IPS DF 6.9 (cell line): ENCODE results near the gene CLTCL1.
A peak's percentile ranks its signal among the peaks of the same experiment; 100 is the strongest.

Experiments used
- DNase-seq: peaks from one replicate; pipeline ENCODE4 v3.0.0-alpha.2; 2013; ENCODE audit warnings: low read depth, low spot score
- H3K27ac ChIP-seq: one replicate; pipeline ENCODE4 v1.5.1; 2013; ENCODE audit warnings: low read length, control low read depth
- H3K27me3 ChIP-seq: 2 replicates; pipeline ENCODE4 v1.6.1; 2013; ENCODE audit warnings: mild to moderate bottlenecking, low read length; ENCODE audit not compliant: control insufficient read depth, insufficient read depth
- H3K36me3 ChIP-seq: 2 replicates; pipeline ENCODE4 v1.6.1; 2013; ENCODE audit warnings: low read length; ENCODE audit not compliant: control insufficient read depth, insufficient read depth
- H3K4me1 ChIP-seq: 2 replicates; pipeline ENCODE4 v1.6.1; 2013; ENCODE audit warnings: low read length; ENCODE audit not compliant: control insufficient read depth, insufficient read depth
- H3K4me3 ChIP-seq: 2 replicates; pipeline ENCODE4 v1.5.1; 2013; ENCODE audit warnings: mild to moderate bottlenecking, low read length
- H3K9me3 ChIP-seq: 2 replicates; pipeline ENCODE4 v1.6.1; 2013; ENCODE audit warnings: low read length, inconsistent platforms; ENCODE audit not compliant: control insufficient read depth, insufficient read depth
- WGBS: extraction: QIAGEN DNeasy Blood & Tissue Kit; methylation state at CpG from one replicate; pipeline ENCODE4 v1.1.7; 2013; ENCODE audit warnings: mixed read lengths, missing lambda C conversion rate; ENCODE audit not compliant: insufficient read length, insufficient coverage; 5-methylcytosine and 5-hydroxymethylcytosine counted together

Gene CLTCL1

DNA sequence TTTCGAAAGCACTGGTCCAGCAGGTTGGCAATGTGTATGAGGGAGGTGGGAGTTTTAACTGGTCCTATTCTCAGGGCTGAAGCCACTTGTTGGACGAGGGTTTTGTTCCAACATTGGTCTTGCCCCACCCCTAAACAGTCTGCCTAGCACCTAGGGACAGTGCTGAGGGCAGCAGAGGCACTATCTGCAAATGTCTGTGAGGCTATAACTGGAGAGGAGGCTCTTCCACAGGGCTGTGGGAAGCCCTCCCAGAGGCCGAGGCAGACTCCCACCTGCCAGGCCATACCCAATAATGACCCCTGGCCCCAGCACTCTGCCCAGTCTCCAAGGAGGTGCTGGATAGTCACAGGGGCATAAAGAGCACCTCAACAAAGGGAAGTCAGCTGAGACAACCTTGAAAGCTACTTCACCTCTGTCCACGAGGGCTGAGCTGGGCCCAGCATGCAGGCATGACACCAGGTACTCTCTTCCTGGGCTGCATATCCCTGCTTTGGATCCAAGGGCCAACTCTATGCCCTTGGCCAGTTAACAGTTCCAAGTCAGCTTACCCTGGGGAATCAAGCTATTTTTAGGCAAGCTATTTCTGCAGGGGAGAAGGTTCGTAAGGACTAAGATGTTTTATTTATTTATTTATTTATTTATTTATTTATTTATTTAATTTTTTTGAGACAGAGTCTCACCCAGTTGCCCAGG, 72.8 kb downstream of the CLTCL1 start:
- Histone ChIP-seq H3K27me3 (no peaks in the 10 kb centered on the region), H3K4me3 (no peak overlapping the region), H3K9me3 (no peaks in the 10 kb centered on the region), H3K27ac (no peak overlapping the region), H3K36me3 (peaks cover 16% of the 10 kb centered on the region), H3K4me1 (peaks cover 5% of the 10 kb centered on the region)
- no peak for DNase-seq
- no CpG with 5 or more reads among the region's 5 CpGs for WGBS

DNA sequence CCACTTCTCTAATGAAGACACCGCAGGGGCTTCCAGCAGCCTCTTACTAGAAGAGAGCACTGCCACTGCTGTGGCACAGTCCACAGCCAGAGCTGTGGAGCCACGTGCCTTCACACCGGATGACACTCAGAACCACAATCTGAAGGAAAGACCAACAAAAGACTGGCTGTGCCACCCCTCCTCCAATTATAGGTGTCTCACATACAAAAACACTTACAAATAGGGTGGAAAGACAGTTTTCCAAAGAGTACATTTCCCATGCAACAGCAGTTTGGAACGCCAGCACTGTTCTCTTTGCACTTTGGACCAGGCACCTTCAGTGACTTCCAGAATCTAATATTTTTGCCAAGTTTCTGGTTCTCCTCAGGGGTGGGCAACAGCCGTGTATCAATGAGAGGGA, 74.9 kb downstream of the CLTCL1 start:
- DNase-seq: no peak
- peaks cover 8% of the 10 kb centered on the region; the same call in 1 of the 2 replicates for H3K36me3 ChIP-seq
- H3K4me1 ChIP-seq: peaks cover 8% of the 10 kb centered on the region
- H3K4me3 ChIP-seq: no peak overlapping the region
- no CpG with 5 or more reads among the region's 5 CpGs for WGBS
- no peaks in the 10 kb centered on the region for H3K9me3 ChIP-seq
- H3K27me3 ChIP-seq: no peaks in the 10 kb centered on the region
- H3K27ac ChIP-seq: no peak overlapping the region

DNA sequence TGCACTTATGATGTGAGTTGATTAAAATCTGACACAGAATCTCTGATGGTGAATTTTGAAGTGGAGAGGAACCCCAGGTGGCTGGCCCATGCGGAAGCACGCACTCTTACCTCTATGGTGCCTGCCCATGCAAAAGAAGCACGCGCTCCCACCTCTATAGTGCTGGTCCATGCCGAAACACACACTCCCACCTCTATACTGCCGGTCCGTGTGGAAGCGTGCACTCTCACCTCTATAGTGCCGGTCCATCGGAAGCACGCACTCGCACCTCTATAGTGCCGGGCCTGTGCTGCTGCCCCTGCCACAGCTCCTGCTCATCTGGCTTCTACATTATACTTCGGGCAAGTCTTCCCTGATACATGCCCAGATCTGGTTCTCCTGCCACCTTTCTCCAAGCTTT, 76.2 kb downstream of the CLTCL1 start:
- Histone ChIP-seq H3K36me3 (peaks cover 3% of the 10 kb centered on the region; the same call in 1 of the 2 replicates), H3K27me3 (no peaks in the 10 kb centered on the region), H3K4me3 (no peak overlapping the region), H3K27ac (no peak overlapping the region), H3K4me1 (peaks cover 8% of the 10 kb centered on the region), H3K9me3 (no peaks in the 10 kb centered on the region)
- WGBS: no CpG with 5 or more reads among the region's 14 CpGs
- no peak for DNase-seq

DNA sequence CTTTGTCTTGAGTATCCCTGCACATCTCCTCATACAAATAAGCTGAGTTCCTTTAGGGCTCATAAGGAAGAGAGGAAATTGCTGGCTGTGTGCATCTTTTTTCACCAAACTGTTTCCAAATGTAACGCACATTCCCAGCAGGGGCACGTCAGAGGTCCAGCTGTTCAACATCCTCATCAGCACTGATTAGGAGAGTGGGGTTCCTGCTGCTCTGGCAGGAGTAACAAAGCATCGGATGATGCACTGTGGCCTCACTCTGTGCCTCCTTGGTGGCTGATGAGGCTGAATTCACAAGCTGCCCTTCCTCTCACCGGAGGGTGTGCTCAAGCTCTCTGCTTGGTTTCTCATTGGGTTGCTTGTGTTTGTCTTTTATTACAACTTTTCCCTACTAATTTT, 77.4 kb downstream of the CLTCL1 start:
- Histone ChIP-seq H3K27ac (no peak overlapping the region), H3K9me3 (no peaks in the 10 kb centered on the region), H3K36me3 (peaks cover 3% of the 10 kb centered on the region; the same call in 1 of the 2 replicates), H3K27me3 (no peaks in the 10 kb centered on the region), H3K4me1 (peaks cover 8% of the 10 kb centered on the region), H3K4me3 (no peak overlapping the region)
- WGBS: no CpG with 5 or more reads among the region's 4 CpGs
- peak; percentile 5 for DNase-seq

DNA sequence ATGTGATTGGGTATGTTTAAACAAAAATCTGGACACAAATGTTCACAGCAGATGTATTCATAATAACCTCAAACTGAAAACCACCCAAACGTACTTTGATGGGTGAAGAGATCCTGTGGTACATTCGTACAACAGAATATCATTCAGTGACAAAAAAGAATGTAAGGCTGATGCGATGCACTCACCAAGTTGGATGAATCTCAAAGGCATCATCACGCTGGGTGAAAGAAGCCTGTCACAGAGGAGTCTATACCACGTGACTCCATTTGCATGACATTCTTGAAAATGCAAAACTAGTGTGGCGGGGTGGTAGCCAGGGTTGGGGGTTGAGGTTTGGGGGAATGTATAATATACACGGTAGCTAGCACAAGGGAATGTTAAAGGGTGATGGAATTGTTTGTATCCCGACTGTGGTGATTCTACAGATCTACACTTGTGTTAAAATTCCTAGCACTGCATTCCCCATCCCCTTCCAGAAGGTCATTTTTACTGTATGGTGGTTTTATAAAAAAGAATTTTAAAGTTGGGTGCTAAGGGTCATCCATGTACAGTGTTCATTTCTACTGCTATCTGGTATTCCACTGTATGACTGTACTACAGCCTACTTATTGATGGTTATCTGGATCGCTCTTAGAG, 78.0 kb downstream of the CLTCL1 start:
- peaks cover 3% of the 10 kb centered on the region; the same call in 1 of the 2 replicates for H3K36me3 ChIP-seq

DNA sequence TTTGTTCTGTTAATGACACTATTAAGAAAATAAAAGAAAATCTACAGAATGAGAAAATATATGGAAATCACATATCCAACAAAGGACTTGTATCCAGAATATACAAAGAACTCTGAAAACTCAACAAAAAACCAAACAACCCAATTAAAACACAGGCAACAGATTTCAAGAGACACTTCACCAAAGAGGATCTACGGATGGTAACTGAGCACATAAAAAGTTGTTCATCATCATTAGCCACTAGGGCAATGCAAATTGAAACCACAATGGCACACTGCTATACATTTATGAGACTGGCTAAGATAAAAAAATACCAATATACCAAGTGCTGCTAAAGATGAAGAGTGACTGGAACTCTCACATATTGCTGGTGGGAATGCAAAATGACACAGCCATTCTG, 78.5 kb downstream of the CLTCL1 start:
- no CpG with 5 or more reads among the region's 1 CpG for WGBS
- H3K36me3 ChIP-seq: peaks cover 3% of the 10 kb centered on the region; the same call in 1 of the 2 replicates
- no peak for DNase-seq
- H3K27me3 ChIP-seq: no peaks in the 10 kb centered on the region
- peaks cover 4% of the 10 kb centered on the region; the same call in 1 of the 2 replicates for H3K4me1 ChIP-seq
- H3K9me3 ChIP-seq: no peaks in the 10 kb centered on the region
- H3K27ac ChIP-seq: no peak overlapping the region
- no peak overlapping the region for H3K4me3 ChIP-seq

More for the DNA sequence above, 78.0 kb downstream of the CLTCL1 start:
- H3K9me3 ChIP-seq: no peaks in the 10 kb centered on the region
- no peak overlapping the region for H3K27ac ChIP-seq
- WGBS: no CpG with 5 or more reads among the region's 9 CpGs
- no peaks in the 10 kb centered on the region for H3K27me3 ChIP-seq
- DNase-seq: peak; percentile 9
- H3K4me3 ChIP-seq: no peak overlapping the region
- peaks cover 7% of the 10 kb centered on the region for H3K4me1 ChIP-seq

DNA sequence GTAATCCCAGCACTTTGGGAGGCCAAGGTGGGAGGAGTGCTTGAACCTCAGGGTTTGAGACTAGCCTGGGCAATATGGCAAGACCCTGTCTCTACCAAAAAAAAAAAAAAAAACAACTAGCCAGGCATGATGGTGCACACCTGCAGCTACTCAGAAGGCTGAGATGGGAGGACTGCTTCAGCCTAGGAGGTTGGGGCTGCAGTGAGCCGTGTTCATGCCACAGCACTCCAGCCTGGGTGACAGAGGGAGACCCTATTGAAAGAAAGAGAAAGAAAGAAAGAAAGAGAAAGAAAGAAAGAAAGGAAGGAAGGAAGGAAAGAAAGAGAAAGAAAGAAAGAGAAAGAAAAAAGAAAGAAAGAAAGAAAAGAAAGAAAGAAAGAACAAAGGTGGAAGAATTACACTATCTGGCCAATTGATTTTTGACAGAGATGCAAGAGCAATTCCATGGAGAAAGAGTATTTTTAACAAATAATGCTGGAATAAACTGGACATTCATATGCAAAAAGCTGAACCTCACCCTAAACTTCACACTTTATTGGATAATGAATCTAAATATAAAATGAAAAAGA, 79.1 kb downstream of the CLTCL1 start:
- H3K27ac ChIP-seq: no peak overlapping the region
- DNase-seq: no peak
- H3K36me3 ChIP-seq: peaks cover 3% of the 10 kb centered on the region; the same call in 1 of the 2 replicates
- no peak overlapping the region for H3K4me3 ChIP-seq
- H3K4me1 ChIP-seq: peaks cover 6% of the 10 kb centered on the region
- H3K27me3 ChIP-seq: no peaks in the 10 kb centered on the region
- H3K9me3 ChIP-seq: no peaks in the 10 kb centered on the region
- no CpG with 5 or more reads among the region's 1 CpG for WGBS

DNA sequence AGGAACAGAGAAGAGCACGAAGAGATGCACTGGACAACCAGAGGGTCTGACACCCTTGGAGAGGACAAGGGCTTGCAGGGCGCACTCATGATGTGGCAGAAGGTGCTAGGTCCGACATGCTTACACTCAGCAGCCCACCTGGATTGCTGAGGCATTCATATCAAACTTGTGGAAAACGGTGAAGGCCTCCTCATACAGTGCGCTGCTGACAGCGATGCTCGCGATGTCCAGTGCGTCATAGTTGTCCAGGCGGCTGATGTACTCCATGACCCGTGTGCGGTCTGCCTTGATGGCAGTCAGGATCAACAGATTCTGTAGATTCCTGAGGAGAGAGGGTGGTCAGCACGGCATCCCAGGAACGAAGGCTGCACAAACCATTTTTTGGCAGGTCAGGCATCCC, 81.3 kb downstream of the CLTCL1 start:
- no peaks in the 10 kb centered on the region; the same call in 1 of the 2 replicates for H3K36me3 ChIP-seq

DNA sequence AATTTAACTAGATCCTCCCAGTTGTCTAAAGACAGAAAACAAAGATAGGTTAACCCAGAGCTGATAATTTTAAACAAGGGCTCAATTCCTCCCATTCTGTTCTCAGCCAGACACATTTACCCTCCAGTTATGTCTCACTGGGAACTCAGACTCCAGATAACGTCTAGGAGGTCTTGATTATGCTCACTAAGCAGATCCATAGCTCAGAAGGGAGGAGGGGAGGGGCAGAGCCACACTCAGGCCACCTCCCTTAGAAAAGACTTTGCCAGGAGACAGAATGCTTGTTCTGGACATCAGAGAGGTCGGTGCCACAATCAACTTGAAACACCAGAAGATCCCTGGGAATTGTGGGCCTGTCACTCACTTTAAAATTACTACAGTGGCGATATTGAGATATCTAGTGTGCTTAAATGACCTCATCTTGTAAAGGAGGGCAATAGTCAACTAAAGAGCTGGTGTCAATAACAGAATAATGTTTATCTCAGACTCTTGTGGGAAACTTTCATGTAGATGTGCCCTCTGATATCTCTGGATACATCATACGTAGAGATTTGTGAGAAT, 83.2 kb downstream of the CLTCL1 start:
- no peaks in the 10 kb centered on the region for H3K27me3 ChIP-seq
- DNase-seq: no peak
- H3K4me3 ChIP-seq: no peak overlapping the region
- no peaks in the 10 kb centered on the region; the same call in 1 of the 2 replicates for H3K36me3 ChIP-seq
- H3K4me1 ChIP-seq: peaks cover 4% of the 10 kb centered on the region
- no peak overlapping the region for H3K27ac ChIP-seq
- no peaks in the 10 kb centered on the region for H3K9me3 ChIP-seq
- WGBS: no CpG with 5 or more reads among the region's 4 CpGs

More for the DNA sequence above, 81.3 kb downstream of the CLTCL1 start:
- no CpG with 5 or more reads among the region's 14 CpGs for WGBS
- Histone ChIP-seq H3K4me3 (no peak overlapping the region), H3K9me3 (no peaks in the 10 kb centered on the region), H3K27ac (no peak overlapping the region), H3K4me1 (peaks cover 6% of the 10 kb centered on the region), H3K27me3 (no peaks in the 10 kb centered on the region)
- DNase-seq: no peak

DNA sequence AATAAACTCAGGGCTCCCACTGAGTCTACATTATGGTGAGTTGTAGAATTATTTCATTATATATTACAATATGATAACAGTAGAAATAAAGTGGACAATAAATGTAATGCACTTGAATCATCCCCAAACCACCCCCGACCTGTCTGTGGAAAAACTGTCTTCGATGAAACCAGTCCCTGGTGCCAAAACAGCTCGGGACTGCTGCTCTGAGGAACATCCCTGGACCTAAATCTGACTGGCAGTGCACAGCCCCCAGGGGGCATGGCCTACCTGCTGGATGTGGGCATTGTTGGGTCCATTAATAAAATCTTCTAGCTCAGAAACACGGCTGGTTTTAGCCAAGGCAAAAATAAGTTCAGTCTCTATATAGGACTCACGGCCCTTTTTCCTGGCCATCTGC, 83.6 kb downstream of the CLTCL1 start:
- no peak for DNase-seq
- H3K27me3 ChIP-seq: no peaks in the 10 kb centered on the region
- H3K36me3 ChIP-seq: no peaks in the 10 kb centered on the region; the same call in 1 of the 2 replicates
- whole genome bisulfite sequencing: no CpG with 5 or more reads among the region's 5 CpGs
- H3K27ac ChIP-seq: no peak overlapping the region
- peaks cover 2% of the 10 kb centered on the region; the same call in 1 of the 2 replicates for H3K4me1 ChIP-seq
- H3K4me3 ChIP-seq: no peak overlapping the region
- H3K9me3 ChIP-seq: no peaks in the 10 kb centered on the region
